Spleen (tissue), 11 donors: Measurements from ENCODE around the gene MEG3. TPM values are rescaled to one million over a fixed set of nuclear protein-coding genes. Genes with fewer than 3 reads are reported as not detected.
A peak's percentile ranks its signal among the peaks of the same experiment; 100 is the strongest.

ENCODE experiments used
- DNase-seq: peaks from one replicate; pipeline ENCODE4 v3.0.0-alpha.2; 2020
- H3K27ac ChIP-seq, 8 donors: fragments of 200-600 bp; sonication (generic) in 7 of 8; 1 replicate in 4 of 8; 2 replicates in 4 of 8; pipeline versions ENCODE4 v1.5.0 to v1.8.0; 2016 to 2021; ENCODE audit warnings: inconsistent platforms in 4 of 8, mild to moderate bottlenecking in 4 of 8, moderate library complexity in 1 of 8
- H3K27me3 ChIP-seq, 7 donors: fragments of 200-600 bp; sonication (generic) in 6 of 7; replicated peaks in 1 of 7; 1 replicate in 4 of 7; 2 replicates in 3 of 7; pipeline versions ENCODE4 v1.5.0 to v1.8.0; 2016 to 2021; ENCODE audit warnings: inconsistent platforms in 3 of 7, mild to moderate bottlenecking in 1 of 7
- H3K36me3 ChIP-seq, 6 donors: fragments of 200-600 bp; sonication (generic) in 5 of 6; 1 replicate in 4 of 6; 2 replicates in 2 of 6; pipeline versions ENCODE4 v1.5.0 to v1.8.0; 2016 to 2021; ENCODE audit warnings: inconsistent platforms in 2 of 6
- H3K4me1 ChIP-seq, 6 donors: fragments of 200-600 bp; sonication (generic) in 5 of 6; 1 replicate in 3 of 6; 2 replicates in 3 of 6; pipeline versions ENCODE4 v1.5.0 to v1.8.0; 2016 to 2021; ENCODE audit warnings: inconsistent platforms in 3 of 6
- H3K4me3 ChIP-seq, 8 donors: fragments of 200-600 bp; sonication (generic) in 7 of 8; 1 replicate in 4 of 8; 2 replicates in 4 of 8; pipeline versions ENCODE4 v1.5.0 to v1.8.0; 2016 to 2021; ENCODE audit warnings: inconsistent platforms in 4 of 8, mild to moderate bottlenecking in 4 of 8, moderate library complexity in 2 of 8
- H3K9me3 ChIP-seq, 8 donors: fragments of 200-600 bp; sonication (generic) in 7 of 8; 1 replicate in 4 of 8; 2 replicates in 4 of 8; pipeline versions ENCODE4 v1.5.0 to v1.8.0; 2016 to 2021; ENCODE audit warnings: inconsistent platforms in 4 of 8
- CTCF ChIP-seq, 11 experiments: fragments of 200-600 bp in 7 of 11; fragments of 450-650 bp in 4 of 11; sonication (generic) in 4 of 11; IDR thresholded peaks in 8 of 11; conservative IDR thresholded peaks in 3 of 11; 1 replicate in 7 of 11; 2 replicates in 4 of 11; pipeline versions ENCODE4 v1.4.0 to v1.8.0; 2016 to 2021; ENCODE audit warnings: antibody characterized with exemption in 11 of 11, inconsistent platforms in 4 of 11, mild to moderate bottlenecking in 1 of 11
- POLR2A ChIP-seq, 3 donors: fragments of 450-650 bp; IDR thresholded peaks; one replicate each; pipeline ENCODE4 v1.5.1; 2017; ENCODE audit warnings: antibody characterized with exemption in 3 of 3, mild to moderate bottlenecking in 1 of 3
- POLR2AphosphoS5 ChIP-seq, 3 donors: sonication (generic); formaldehyde crosslinking; IDR thresholded peaks; one replicate each; pipeline ENCODE4 v1.5.1; 2017; ENCODE audit warnings: antibody characterized with exemption in 3 of 3
- WGBS, 5 donors: extraction: QIAGEN DNeasy Blood & Tissue Kit in 3 of 5; methylation state at CpG; one replicate each; pipeline versions ENCODE4 v1.1.5 to v1.1.7; 2013 to 2018; 5-methylcytosine and 5-hydroxymethylcytosine counted together
- intact Hi-C: fragments of 100-400 bp; cut with DNase I; formaldehyde crosslinking; loops from one replicate; pipeline ENCODE4 v1.15.0; 2023; ENCODE audit warnings: low total_unique reads
- polyA plus RNA-seq, 3 donors: library from polyadenylated mRNA; stranded (reverse); fragments of 200-250 nt; gene quantifications; one replicate each; pipeline ENCODE4 v1.2.1, GENCODE V29; 2013
- total RNA-seq, 7 donors: library from RNA; depleted of rRNA in 3 of 7; stranded (reverse); fragments of >200 nt in 3 of 7; fragmentation: NEBNext Ultra II Directional in 4 of 7; extraction: Animal tissue kit (Norgen Biotek cat#: 25700) in 4 of 7; gene quantifications; one replicate each; pipeline versions ENCODE4 v1.1.0 to v1.2.1, GENCODE V29; 2016 to 2021
- donor health status: healthy with polysubstance abuse.
- donor health status: DM: no; HTN: no; CAD: no; lungs with moderate emphysema.
- donor health status: DM: no; HTN: no; CAD: no.
- donor health status: Bipolar disorder and iron deficiency.
- donor health status: healthy.
- donor health status: DM: no; HTN: no; CAD: no.
- donor health status: DM: yes; HTN: yes; CAD: no.

The MEG3 gene
- total and polyA plus RNA-seq, 10 donors: 86.5 to 763 (median 187) TPM

- peak; percentile 50 for DNase-seq
- TF ChIP-seq POLR2A (IDR thresholded peaks at IDR 0.05) (no peak), POLR2AphosphoS5 (IDR thresholded peaks at IDR 0.05) (no peak), CTCF (IDR thresholded peaks at IDR 0.05 in 8 of 11, conservative IDR thresholded peaks at IDR 0.05 in 3 of 11) (no peak)
Observed at GRCh38 chr14:100861188-100861936, 35.4 kb downstream of the MEG3 start.

GRCh38 chr14:100861937-100862247 is 36.0 kb downstream of the MEG3 start:
- Histone ChIP-seq H3K27ac (no peak overlapping the region), H3K4me1 (no peaks in the 10 kb centered on the region), H3K4me3 (no peak overlapping the region), H3K27me3 (peaks cover 0 to 4% (median 0%) of the 10 kb centered on the region in 7 donors), H3K36me3 (no peaks in the 10 kb centered on the region), H3K9me3 (no peaks in the 10 kb centered on the region)
- no peak for DNase-seq
- TF ChIP-seq CTCF (IDR thresholded peaks at IDR 0.05 in 8 of 11, conservative IDR thresholded peaks at IDR 0.05 in 3 of 11): no peak
- TF ChIP-seq POLR2AphosphoS5 (IDR thresholded peaks at IDR 0.05): no peak
- no peak for TF ChIP-seq POLR2A (IDR thresholded peaks at IDR 0.05)
- 74 to 98% (median 80%) methylated on average over 2 of the region's 2 CpGs for whole genome bisulfite sequencing, 5 donors
- intact Hi-C loops: no loop called here

More at GRCh38 chr14:100861188-100861936, 35.4 kb downstream of the MEG3 start:
- Histone ChIP-seq H3K27me3 (peaks cover 0 to 4% (median 0%) of the 10 kb centered on the region in 7 donors), H3K4me3 (no peak overlapping the region), H3K27ac (no peak overlapping the region), H3K36me3 (no peaks in the 10 kb centered on the region), H3K9me3 (no peaks in the 10 kb centered on the region), H3K4me1 (no peaks in the 10 kb centered on the region)
- 85 to 94% (median 91%) methylated on average over 12 to 16 of the region's 16 CpGs for WGBS, 5 donors
- intact Hi-C loops: no loop called here

GRCh38 chr14:100862277-100862676 is 36.4 kb downstream of the MEG3 start:
- Histone ChIP-seq H3K36me3 (no peaks in the 10 kb centered on the region), H3K9me3 (no peaks in the 10 kb centered on the region), H3K27me3 (peaks cover 0 to 4% (median 0%) of the 10 kb centered on the region in 7 donors), H3K4me1 (no peaks in the 10 kb centered on the region), H3K27ac (no peak overlapping the region), H3K4me3 (no peak overlapping the region)
- intact Hi-C loops: no loop called here
- WGBS, 5 donors: 59 to 94% (median 73%) methylated on average over 3 of the region's 3 CpGs
- TF ChIP-seq POLR2AphosphoS5 (IDR thresholded peaks at IDR 0.05): no peak
- no peak for TF ChIP-seq POLR2A (IDR thresholded peaks at IDR 0.05)
- TF ChIP-seq CTCF (IDR thresholded peaks at IDR 0.05 in 8 of 11, conservative IDR thresholded peaks at IDR 0.05 in 3 of 11): no peak
- DNase-seq: peak; percentile 24

GRCh38 chr14:100862793-100863192 is 36.9 kb downstream of the MEG3 start:
- intact Hi-C loops: no loop called here
- Histone ChIP-seq H3K4me3 (no peak overlapping the region), H3K27ac (no peak overlapping the region), H3K9me3 (no peaks in the 10 kb centered on the region), H3K27me3 (peaks cover 0 to 4% (median 0%) of the 10 kb centered on the region in 7 donors), H3K36me3 (no peaks in the 10 kb centered on the region), H3K4me1 (no peaks in the 10 kb centered on the region)
- WGBS, 5 donors: 83 to 100% (median 91%) methylated on average over 1 to 2 of the region's 2 CpGs
- DNase-seq: no peak
- TF ChIP-seq POLR2AphosphoS5 (IDR thresholded peaks at IDR 0.05) (no peak), CTCF (IDR thresholded peaks at IDR 0.05 in 8 of 11, conservative IDR thresholded peaks at IDR 0.05 in 3 of 11) (no peak), POLR2A (IDR thresholded peaks at IDR 0.05) (no peak)
